Fibroblast of villous mesenchyme (primary cell): ENCODE data around the gene RGS19. TPM values are rescaled to one million over a fixed set of nuclear protein-coding genes. Genes with fewer than 3 reads are reported as not detected.

ENCODE experiments used
- DNase-seq: peaks from one replicate; pipeline ENCODE4 v3.0.0-alpha.2; 2010; ENCODE audit warnings: low read depth
- H3K4me3 ChIP-seq: 2 replicates; pipeline ENCODE4 v1.5.1; 2011; ENCODE audit warnings: low read depth, mild to moderate bottlenecking, low read length
- total RNA-seq: library from RNA; depleted of rRNA; stranded (reverse); fragments of >200 nt; gene quantifications from 2 replicates; pipeline ENCODE4 v1.2.3, GENCODE V29; 2012
- TF ChIP-seq, protein P1 (sequence below): IDR thresholded peaks from 2 replicates; pipeline ENCODE4 v1.5.1; 2012; ENCODE audit warnings: low read depth, mild to moderate bottlenecking, low read length; ENCODE audit not compliant: insufficient read depth

The RGS19 gene
- total RNA-seq, 1 donor, result 13.0 TPM

DNA sequence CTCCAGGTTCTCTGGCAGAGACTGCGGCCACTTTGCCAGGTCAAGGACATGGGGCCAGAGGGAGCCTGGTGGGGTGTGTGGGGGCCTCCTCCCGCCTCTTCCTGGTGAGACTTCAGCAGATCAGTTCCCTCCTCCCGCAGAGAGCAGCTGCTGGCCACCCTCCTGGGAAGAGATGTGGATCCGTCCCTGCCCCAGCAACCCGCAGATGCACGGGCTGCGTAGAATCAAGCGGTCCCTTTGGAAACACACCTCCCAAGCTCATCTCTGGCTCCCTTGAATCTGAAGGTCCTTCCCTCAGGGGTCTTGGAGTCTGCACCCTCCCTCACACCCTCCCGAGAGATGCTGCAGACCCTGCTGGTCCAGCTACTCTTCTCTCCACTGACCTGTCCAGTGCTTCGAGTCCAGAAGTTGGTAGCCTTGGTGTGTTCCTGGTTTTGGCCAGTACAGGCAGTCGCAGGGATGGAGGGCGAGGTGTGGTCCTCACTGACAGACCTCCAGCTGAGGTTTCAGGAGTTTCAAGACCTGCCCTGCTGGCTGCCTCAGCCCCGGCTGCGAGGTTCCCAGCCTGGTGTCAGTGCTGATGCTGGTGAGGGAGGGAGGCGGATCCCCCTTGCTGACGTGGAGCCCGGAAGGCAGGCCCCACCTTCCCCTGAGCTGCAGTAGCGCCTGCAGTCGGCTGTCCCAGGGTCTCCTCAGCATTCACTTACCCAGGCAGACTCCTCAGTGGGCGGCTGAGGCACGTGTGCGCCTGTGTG is 27.8 kb upstream of the RGS19 start, which contains the start of gene NPBWR2:
NPBWR2 (minus strand) TSS at position 585 of the 755 bp plus-strand sequence. CDS start 734 bp downstream, outside the sequence.
- no peak for DNase-seq
- no peak within 1 kb of the TSS for H3K4me3 ChIP-seq
- TF ChIP-seq, protein P1, sequence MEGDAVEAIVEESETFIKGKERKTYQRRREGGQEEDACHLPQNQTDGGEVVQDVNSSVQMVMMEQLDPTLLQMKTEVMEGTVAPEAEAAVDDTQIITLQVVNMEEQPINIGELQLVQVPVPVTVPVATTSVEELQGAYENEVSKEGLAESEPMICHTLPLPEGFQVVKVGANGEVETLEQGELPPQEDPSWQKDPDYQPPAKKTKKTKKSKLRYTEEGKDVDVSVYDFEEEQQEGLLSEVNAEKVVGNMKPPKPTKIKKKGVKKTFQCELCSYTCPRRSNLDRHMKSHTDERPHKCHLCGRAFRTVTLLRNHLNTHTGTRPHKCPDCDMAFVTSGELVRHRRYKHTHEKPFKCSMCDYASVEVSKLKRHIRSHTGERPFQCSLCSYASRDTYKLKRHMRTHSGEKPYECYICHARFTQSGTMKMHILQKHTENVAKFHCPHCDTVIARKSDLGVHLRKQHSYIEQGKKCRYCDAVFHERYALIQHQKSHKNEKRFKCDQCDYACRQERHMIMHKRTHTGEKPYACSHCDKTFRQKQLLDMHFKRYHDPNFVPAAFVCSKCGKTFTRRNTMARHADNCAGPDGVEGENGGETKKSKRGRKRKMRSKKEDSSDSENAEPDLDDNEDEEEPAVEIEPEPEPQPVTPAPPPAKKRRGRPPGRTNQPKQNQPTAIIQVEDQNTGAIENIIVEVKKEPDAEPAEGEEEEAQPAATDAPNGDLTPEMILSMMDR, result no peak

DNA sequence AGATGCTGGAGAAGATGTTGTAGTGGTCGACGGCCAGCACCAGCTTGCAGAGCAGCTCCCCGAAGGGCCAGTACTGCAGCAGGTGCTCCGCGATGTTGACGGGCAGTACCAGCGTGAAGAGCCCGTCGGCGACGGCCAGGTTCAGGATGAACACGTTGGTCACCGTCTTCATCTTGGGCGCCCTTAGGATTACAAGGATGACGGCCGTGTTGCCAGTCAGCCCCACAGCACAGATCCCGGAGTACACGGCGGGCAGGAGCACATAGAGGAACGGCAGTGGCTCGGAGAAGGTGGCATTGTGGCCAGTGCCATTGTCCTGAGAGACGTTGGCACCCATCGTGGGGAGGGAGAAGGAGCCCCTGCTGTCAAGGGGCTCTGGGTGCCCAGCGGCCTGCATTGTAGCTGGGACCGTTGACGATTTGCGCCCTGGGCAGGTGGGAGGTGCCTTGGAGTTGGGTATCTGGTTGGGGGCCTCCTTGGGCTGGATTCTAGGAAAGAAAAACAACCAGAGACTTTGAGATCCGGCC is 27.2 kb upstream of the RGS19 start:
- no peak for DNase-seq
- TF ChIP-seq, protein P1, result no peak
- H3K4me3 ChIP-seq, result no peak overlapping the region

DNA sequence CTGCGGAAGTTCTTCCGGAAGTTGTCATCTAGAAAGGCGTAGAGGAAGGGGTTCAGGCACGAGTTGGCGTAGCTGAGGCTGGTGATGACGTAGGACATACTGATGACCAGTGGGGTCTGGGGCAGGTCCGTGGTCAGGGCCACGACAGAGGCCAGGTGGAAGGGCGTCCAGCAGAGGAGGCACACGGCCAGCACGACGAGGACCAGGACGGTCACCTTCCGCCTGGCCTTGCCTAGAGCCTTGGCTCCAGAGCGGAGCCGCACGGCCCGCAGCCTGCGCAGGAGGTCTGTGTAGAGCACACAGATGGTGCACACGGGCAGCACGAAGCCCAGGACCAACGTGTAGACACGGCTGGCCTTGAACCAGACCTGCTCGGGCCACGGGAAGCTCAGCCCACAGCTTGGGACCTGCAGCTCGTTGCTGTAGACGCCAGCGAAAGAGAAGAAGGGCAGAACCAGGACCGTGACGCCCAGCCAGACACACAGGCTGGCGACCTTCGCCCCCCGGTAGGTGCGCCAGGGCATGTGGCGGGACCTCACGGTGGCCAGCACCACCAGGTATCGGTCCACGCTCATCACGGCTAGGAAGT is 26.6 kb upstream of the RGS19 start:
- TF ChIP-seq, protein P1, result no peak
- no peak overlapping the region for H3K4me3 ChIP-seq
- no peak for DNase-seq

DNA sequence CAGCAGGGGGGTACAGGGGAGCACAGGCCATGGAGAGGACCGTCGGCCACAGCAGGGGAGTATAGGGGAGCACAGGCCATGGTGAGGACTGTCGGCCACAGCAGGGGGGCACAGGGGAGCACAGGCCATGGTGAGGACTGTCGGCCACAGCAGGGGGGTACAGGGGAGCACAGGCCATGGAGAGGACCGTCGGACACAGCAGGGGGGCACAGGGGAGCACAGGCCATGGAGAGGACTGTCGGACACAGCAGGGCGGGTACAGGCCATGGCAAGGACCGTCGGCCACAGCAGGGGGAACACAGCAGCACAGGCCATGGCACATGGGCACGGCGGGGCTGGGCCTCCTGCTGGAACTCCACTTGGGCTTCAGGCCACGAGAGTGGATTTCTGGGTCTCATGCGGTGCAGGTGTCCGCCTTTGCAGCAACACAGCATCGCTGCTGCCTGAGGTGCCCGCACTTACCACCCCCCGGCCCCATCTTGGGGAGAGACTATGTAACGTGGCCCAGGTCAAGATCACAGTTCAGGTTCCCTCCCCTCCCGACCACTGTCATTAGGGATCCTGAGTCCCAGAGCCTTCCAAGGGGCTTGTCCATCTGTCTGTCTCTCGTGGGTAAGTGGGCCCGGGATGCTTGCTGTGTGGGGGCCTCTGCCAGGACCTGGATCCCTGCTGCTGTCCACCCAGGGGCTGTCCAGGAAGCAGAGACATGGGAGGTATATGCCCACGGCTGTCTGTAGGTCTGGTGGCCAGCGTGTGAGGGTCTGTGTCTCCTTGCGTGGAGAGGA is 25.5 kb upstream of the RGS19 start:
- TF ChIP-seq, protein P1, result no peak
- no peak overlapping the region for H3K4me3 ChIP-seq
- no peak for DNase-seq

DNA sequence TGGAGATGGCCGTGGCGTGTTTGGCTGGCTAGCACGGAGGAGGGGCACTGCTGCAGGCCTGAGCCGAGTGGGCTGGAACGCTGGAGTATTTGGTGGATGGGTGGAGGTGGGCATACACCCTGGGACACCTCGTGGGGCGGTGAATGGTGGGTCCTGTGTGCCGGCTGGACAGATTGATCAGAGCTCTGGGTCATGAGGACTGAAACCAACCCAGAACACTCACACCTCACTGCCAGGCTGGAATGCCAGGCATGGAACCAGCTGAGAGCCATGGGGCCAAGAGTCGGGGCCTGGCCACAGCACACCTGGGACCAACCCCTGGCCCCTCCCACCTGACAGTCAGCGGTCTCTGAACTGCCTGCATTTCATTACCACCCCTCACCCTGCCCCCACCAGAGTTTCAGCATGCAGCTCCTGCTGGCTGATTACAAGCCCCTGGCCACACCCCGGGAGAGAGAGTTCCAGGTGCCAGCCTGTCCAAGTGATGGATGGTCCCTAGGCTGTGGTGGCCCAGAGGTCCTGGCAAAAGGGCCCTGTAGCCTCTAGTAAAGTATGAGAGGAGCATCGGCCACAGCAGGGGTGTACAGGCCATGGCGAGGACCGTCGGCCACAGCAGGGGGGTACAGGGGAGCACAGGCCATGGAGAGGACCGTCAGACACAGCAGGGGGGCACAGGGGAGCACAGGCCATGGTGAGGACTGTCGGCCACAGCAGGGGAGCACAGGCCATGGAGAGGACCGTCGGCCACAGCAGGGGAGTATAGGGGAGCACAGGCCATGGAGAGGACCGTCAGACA is 24.8 kb upstream of the RGS19 start:
- no peak overlapping the region for H3K4me3 ChIP-seq
- DNase-seq, result no peak
- TF ChIP-seq, protein P1, result no peak
